Small intestine (tissue), 7 donors: Measurements from ENCODE around the gene NRBP1. TPM values are rescaled to one million over a fixed set of nuclear protein-coding genes. Genes with fewer than 3 reads are reported as not detected.

Source experiments
- DNase-seq, 2 donors: peaks; one replicate each; pipeline versions ENCODE4 v3.0.0 to v3.0.0-alpha.2; 2013
- FAIRE-seq: peaks from 2 replicates; lab custom pipeline; 2012; peaks lifted over from hg19 to GRCh38; lab: Jason Lieb, UNC
- H3K27ac ChIP-seq, 3 donors: one replicate each; pipeline ENCODE4 v1.5.1; 2013; ENCODE audit warnings: low read length in 2 of 3, mild to moderate bottlenecking in 2 of 3, control low read depth in 1 of 3, inconsistent platforms in 1 of 3, low read depth in 1 of 3, moderate library complexity in 1 of 3
- H3K27me3 ChIP-seq, 3 donors: one replicate each; pipeline ENCODE4 v1.6.1; 2013; ENCODE audit warnings: low read length in 3 of 3, inconsistent platforms in 1 of 3; ENCODE audit not compliant: control insufficient read depth in 3 of 3, insufficient read depth in 3 of 3
- H3K36me3 ChIP-seq, 3 donors: one replicate each; pipeline ENCODE4 v1.6.1; 2013; ENCODE audit warnings: low read length in 3 of 3, inconsistent platforms in 1 of 3, low read depth in 1 of 3, mild to moderate bottlenecking in 1 of 3, moderate library complexity in 1 of 3; ENCODE audit not compliant: control insufficient read depth in 3 of 3, insufficient read depth in 2 of 3
- H3K4me1 ChIP-seq, 3 donors: one replicate each; pipeline ENCODE4 v1.6.1; 2013; ENCODE audit warnings: low read length in 2 of 3, inconsistent platforms in 1 of 3, low read depth in 1 of 3, mild to moderate bottlenecking in 1 of 3, moderate library complexity in 1 of 3; ENCODE audit not compliant: control insufficient read depth in 3 of 3, insufficient read depth in 2 of 3
- H3K4me3 ChIP-seq, 3 donors: one replicate each; pipeline ENCODE4 v1.5.1; 2013; ENCODE audit warnings: low read length in 3 of 3, control low read depth in 1 of 3, inconsistent platforms in 1 of 3, low read depth in 1 of 3, mild to moderate bottlenecking in 1 of 3, moderate library complexity in 1 of 3
- H3K9me3 ChIP-seq, 2 donors: one replicate each; pipeline ENCODE4 v1.6.1; 2013; ENCODE audit warnings: low read depth in 1 of 2, low read length in 1 of 2; ENCODE audit not compliant: control insufficient read depth in 2 of 2, insufficient read depth in 1 of 2
- WGBS, 3 donors: extraction: QIAGEN DNeasy Blood & Tissue Kit; methylation state at CpG; one replicate each; pipeline ENCODE4 v1.1.7; 2013; 5-methylcytosine and 5-hydroxymethylcytosine counted together
- polyA plus RNA-seq, 4 donors: library from polyadenylated mRNA; stranded (reverse) in 3 of 4; unstranded in 1 of 4; fragments of 200-250 nt in 3 of 4; fragments of 120-200 nt in 1 of 4; gene quantifications; one replicate each; pipeline versions ENCODE4 v1.2.1 to v1.2.3, GENCODE V29; 2013
- donor health status: healthy with polysubstance abuse.
- donor health status: control.
- donor health status: control.
- donor health status: Bipolar disorder and iron deficiency.
- donor health status: healthy.

Gene NRBP1
- polyA plus RNA-seq, 4 donors = 51.4 to 84.8 (median 81.9) TPM

- WGBS, 3 donors = 59 to 89% (median 72%) methylated on average over 3 of the region's 3 CpGs
- H3K27ac ChIP-seq = no peak overlapping the region
- no peak for DNase-seq
- no peaks in the 10 kb centered on the region for H3K9me3 ChIP-seq
- no peak for FAIRE-seq
- H3K4me3 ChIP-seq = no peak overlapping the region
- no peaks in the 10 kb centered on the region for H3K27me3 ChIP-seq
- peaks cover 0 to 44% (median under 1%) of the 10 kb centered on the region in 3 donors for H3K36me3 ChIP-seq
- H3K4me1 ChIP-seq = peaks cover 0 to 20% (median 0%) of the 10 kb centered on the region in 3 donors
Measured at GRCh38 chr2:27448381-27448780, 19.9 kb downstream of the NRBP1 start.

GRCh38 chr2:27451095-27451494, 22.7 kb downstream of the NRBP1 start:
- Histone ChIP-seq H3K9me3 (no peaks in the 10 kb centered on the region), H3K27ac (no peak overlapping the region), H3K36me3 (peaks cover 0 to 41% (median 8%) of the 10 kb centered on the region in 3 donors), H3K4me3 (no peak overlapping the region), H3K4me1 (peaks cover 0 to 3% (median 0%) of the 10 kb centered on the region in 3 donors), H3K27me3 (no peaks in the 10 kb centered on the region)
- 32 to 89% (median 72%) methylated on average over 1 of the region's 1 CpG for WGBS, 3 donors
- FAIRE-seq = no peak
- DNase-seq = no peak

GRCh38 chr2:27453968-27454367, 25.5 kb downstream of the NRBP1 start:
- no peak for FAIRE-seq
- H3K9me3 ChIP-seq = no peaks in the 10 kb centered on the region
- DNase-seq = no peak
- no peaks in the 10 kb centered on the region for H3K27me3 ChIP-seq
- H3K4me1 ChIP-seq = no peaks in the 10 kb centered on the region
- no peak overlapping the region for H3K27ac ChIP-seq
- 92 to 96% (median 94%) methylated on average over 7 of the region's 7 CpGs for WGBS, 3 donors
- no peak overlapping the region for H3K4me3 ChIP-seq
- H3K36me3 ChIP-seq = peaks cover 0 to 46% (median 12%) of the 10 kb centered on the region in 3 donors

GRCh38 chr2:27461118-27461517, 32.7 kb downstream of the NRBP1 start:
- no peaks in the 10 kb centered on the region for H3K9me3 ChIP-seq
- 81 to 83% (median 82%) methylated on average over 8 of the region's 8 CpGs for WGBS, 3 donors
- no peaks in the 10 kb centered on the region for H3K27me3 ChIP-seq
- peaks cover 0 to 38% (median 4%) of the 10 kb centered on the region in 3 donors for H3K36me3 ChIP-seq
- H3K4me3 ChIP-seq = no peak overlapping the region
- H3K4me1 ChIP-seq = no peaks in the 10 kb centered on the region
- FAIRE-seq = no peak
- H3K27ac ChIP-seq = no peak overlapping the region
- no peak for DNase-seq

- DNase-seq (no peak), FAIRE-seq (no peak)
- no peaks in the 10 kb centered on the region for H3K4me1 ChIP-seq
- no peaks in the 10 kb centered on the region for H3K9me3 ChIP-seq
- peaks cover 0 to 18% (median 0%) of the 10 kb centered on the region in 3 donors for H3K36me3 ChIP-seq
- no peaks in the 10 kb centered on the region for H3K27me3 ChIP-seq
- no peak overlapping the region for H3K4me3 ChIP-seq
- WGBS, 3 donors = 97 to 99% (median 97%) methylated on average over 7 of the region's 7 CpGs
- H3K27ac ChIP-seq = no peak overlapping the region
Measured at GRCh38 chr2:27464443-27464842, 36.0 kb downstream of the NRBP1 start.

GRCh38 chr2:27471961-27472360, 43.5 kb downstream of the NRBP1 start:
- Histone ChIP-seq H3K4me3 (no peak overlapping the region), H3K36me3 (peaks cover 0 to 10% (median 3%) of the 10 kb centered on the region in 3 donors), H3K27me3 (no peaks in the 10 kb centered on the region), H3K9me3 (no peaks in the 10 kb centered on the region), H3K4me1 (no peaks in the 10 kb centered on the region), H3K27ac (no peak overlapping the region)
- WGBS, 3 donors = 90 to 94% (median 92%) methylated on average over 5 of the region's 5 CpGs
- DNase-seq (no peak), FAIRE-seq (no peak)

- H3K36me3 ChIP-seq = peaks cover 0 to 14% (median 0%) of the 10 kb centered on the region in 3 donors
- FAIRE-seq = no peak
Measured at GRCh38 chr2:27485496-27485895, 57.1 kb downstream of the NRBP1 start.

GRCh38 chr2:27489118-27489497, 60.7 kb downstream of the NRBP1 start:
- H3K4me3 ChIP-seq = peak overlapping the region in 2 of 3 donors; percentile 33 to 63
- peaks cover 0 to 2% (median 0%) of the 10 kb centered on the region in 3 donors for H3K36me3 ChIP-seq
- H3K4me1 ChIP-seq = peaks cover 0 to 7% (median 0%) of the 10 kb centered on the region in 3 donors
- peaks cover 0 to 17% (median 0%) of the 10 kb centered on the region in 3 donors for H3K27me3 ChIP-seq
- no peaks in the 10 kb centered on the region for H3K9me3 ChIP-seq
- WGBS, 3 donors = 4% methylated on average over 11 of the region's 11 CpGs
- DNase-seq = no peak
- FAIRE-seq = no peak
- peak overlapping the region in 2 of 3 donors; percentile 9 to 70 for H3K27ac ChIP-seq

More at GRCh38 chr2:27485496-27485895, 57.1 kb downstream of the NRBP1 start:
- Histone ChIP-seq H3K9me3 (no peaks in the 10 kb centered on the region), H3K27ac (no peak overlapping the region), H3K27me3 (no peaks in the 10 kb centered on the region), H3K4me1 (peaks cover 0 to 7% (median 0%) of the 10 kb centered on the region in 3 donors), H3K4me3 (no peak overlapping the region)
- WGBS, 3 donors = 77 to 89% (median 81%) methylated on average over 3 of the region's 3 CpGs
- no peak for DNase-seq
